IPS DF 4.7 (cell line): ENCODE results near the gene ITCH.

Source experiments
- DNase-seq: peaks from one replicate; pipeline ENCODE4 v3.0.0-alpha.2; 2013; ENCODE audit warnings: low spot score; ENCODE audit errors: extremely low read depth

ITCH gene

DNA sequence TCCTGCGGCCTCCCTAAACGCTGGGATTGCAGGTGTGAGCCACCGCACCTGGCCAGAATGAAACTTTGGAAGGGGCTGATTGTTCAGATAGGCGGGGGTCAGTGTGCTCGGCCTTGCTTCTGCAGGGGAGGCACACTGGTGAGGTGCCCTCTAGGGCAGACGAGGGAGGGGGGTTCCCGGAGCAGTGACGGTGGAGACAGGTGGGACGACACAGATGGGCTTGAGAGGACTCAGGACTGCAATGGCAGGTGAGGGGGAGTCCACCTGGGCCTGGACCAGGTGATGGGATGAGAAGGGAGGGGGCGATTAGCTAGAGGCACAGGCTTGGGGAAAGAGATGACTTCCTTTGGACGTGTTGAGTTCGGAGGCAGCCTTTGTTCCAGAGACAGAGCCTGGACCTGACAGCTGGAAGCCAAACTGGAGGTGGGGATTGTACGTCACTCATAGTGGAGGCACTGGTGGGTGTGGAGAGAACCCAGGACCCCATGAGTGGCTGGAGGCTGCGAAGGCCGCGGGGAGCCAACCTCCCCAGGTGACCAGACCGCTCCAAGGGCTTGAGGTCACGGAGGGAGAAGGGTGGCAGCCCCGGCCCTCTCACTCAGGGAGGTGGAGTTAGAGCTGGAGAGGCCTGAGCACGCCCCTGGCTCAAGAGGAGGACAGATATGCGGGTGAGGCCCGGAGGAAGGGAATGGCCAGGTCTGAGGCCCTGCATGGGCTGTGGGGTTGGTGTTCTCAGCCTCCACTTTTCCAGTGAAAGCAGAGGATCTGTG is 185.0 kb downstream of the ITCH start:
- DNase-seq: no peak

- DNase-seq: no peak
Measured at GRCh38 chr20:34549291-34549928, 186.3 kb downstream of the ITCH start.

- DNase-seq: no peak
Measured at GRCh38 chr20:34549929-34550305, 186.8 kb downstream of the ITCH start.

DNA sequence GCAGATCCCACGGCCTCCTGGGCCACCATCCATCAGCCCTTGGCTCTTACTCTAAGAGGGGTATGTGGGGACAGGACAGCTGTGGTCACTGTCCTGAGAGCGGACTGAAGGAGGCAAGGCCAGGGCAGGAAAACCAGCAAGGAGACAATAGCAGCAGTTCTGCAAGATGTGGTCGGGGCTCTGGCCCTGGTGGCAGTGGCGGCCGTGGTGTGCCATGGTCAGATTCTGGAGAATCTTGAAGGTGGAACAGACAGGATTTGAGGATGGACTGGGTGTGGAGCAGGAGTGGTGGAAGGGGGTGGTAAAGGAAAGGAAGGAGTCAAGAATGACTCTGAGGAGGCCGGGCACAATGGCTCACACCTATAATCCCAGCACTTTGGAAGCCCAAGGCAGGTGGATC is 189.5 kb downstream of the ITCH start:
- DNase-seq: no peak

GRCh38 chr20:34553366-34553867 is 190.3 kb downstream of the ITCH start:
- no peak for DNase-seq

- DNase-seq: no peak
Measured at GRCh38 chr20:34557936-34558319, 194.9 kb downstream of the ITCH start.

- no peak for DNase-seq
Measured at GRCh38 chr20:34558320-34559218, 195.5 kb downstream of the ITCH start, which contains the start of gene MAP1LC3A. TSS of gene MAP1LC3A (plus strand) at chr20:34558718. CDS start at chr20:34558869, 151 bp downstream.

DNA sequence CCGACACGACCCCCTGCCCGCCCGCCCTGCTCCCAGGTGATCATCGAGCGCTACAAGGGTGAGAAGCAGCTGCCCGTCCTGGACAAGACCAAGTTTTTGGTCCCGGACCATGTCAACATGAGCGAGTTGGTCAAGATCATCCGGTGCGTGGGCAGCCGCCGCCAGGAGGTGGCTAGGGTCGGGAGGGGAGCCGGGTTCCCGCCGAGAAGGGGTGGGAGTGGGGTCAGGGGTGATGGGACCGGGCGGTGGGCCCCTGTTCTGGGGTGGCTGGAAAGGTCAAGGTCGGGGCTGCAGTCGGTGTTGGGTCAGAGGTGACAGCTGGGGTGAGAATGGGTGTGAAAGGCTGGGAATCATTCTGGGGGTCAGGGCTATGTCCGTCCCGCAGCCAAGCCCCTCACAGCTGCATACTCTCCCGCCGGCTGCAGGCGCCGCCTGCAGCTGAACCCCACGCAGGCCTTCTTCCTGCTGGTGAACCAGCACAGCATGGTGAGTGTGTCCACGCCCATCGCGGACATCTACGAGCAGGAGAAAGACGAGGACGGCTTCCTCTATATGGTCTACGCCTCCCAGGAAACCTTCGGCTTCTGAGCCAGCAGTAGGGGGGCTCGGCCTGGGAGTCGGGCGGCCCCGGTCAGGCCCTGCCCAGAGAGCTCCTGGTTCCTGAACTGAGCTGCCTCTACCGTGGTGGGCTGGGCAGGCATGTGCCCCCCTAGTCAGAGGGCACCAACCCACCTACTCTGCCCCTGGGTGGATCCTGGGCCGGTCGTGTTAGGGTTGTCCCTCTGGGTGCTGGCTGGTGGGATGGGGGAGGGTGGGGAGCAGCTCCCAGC is 196.5 kb downstream of the ITCH start:
- DNase-seq: no peak

- DNase-seq: no peak
Measured at GRCh38 chr20:34560141-34560523, 197.1 kb downstream of the ITCH start.

DNA sequence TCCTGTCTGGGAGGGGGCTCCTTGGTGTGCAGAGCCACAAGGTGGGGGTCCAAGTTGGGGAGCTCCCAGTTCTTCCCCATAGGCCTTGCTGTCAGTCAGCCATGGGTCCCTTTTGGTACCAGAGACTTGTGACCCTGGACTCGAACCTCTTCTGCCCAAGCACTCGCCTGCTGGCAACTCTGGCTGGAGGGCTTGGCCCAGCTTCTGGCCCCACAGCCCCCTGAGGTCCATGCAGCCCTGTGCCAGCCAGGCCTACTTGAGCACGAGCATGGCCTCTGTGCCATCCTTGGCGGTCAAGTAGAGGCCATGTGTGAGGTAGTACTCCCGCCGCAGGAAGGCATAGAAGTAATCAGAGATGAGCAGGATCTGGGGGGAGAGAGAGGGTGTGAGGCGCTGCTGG is 197.5 kb downstream of the ITCH start:
- no peak for DNase-seq
